IMR-90 (cell line): ENCODE results near the gene CYSRT1. TPM values are rescaled to one million over a fixed set of nuclear protein-coding genes. Genes with fewer than 3 reads are reported as not detected.

ENCODE experiments used
- ATAC-seq: fragments of 200-7000 bp; cut with Tn5 transposase; 2 replicates; pipeline ENCODE4 v1.9.1; 2020; ENCODE audit warnings: low read depth, mild to moderate bottlenecking, moderate library complexity
- BruUV-seq: library from RNA; stranded (reverse); fragments of 400-500 nt; replicated peaks from 2 replicates; lab custom pipeline; 2021; lab: Mats Ljungman, UMichigan
- CTCF ChIA-PET: fragments of 300-600 bp; formaldehyde crosslinking; extraction: SDS; loops from one replicate; lab custom pipeline; 2021; ENCODE audit warnings: antibody characterized with exemption; lab: Yijun Ruan, JAX
- POLR2A ChIA-PET: fragments of 300-600 bp; sonication (Branson Sonifier 250); formaldehyde crosslinking; loops from one replicate; lab custom pipeline; 2022; ENCODE audit warnings: antibody characterized with exemption; ENCODE audit not compliant: unreplicated experiment; lab: Charles Lee
- DNase-seq: peaks from one replicate; pipeline ENCODE4 v3.0.0; 2013
- H2AFZ ChIP-seq: replicated peaks from 2 replicates; pipeline ENCODE3; 2013; ENCODE audit warnings: low read length, mild to moderate bottlenecking; ENCODE audit not compliant: poor library complexity
- H2AK5ac ChIP-seq: 2 replicates; pipeline ENCODE4 v1.6.1; 2013; ENCODE audit warnings: low read depth, low read length, inconsistent platforms
- H2AK9ac ChIP-seq: replicated peaks from 2 replicates; pipeline ENCODE3; 2013; ENCODE audit warnings: mild to moderate bottlenecking, low read depth, low read length, moderate library complexity; ENCODE audit not compliant: poor library complexity
- H2BK120ac ChIP-seq: 2 replicates; pipeline ENCODE4 v1.6.1; 2013; ENCODE audit warnings: low read depth, low read length, inconsistent platforms
- H2BK15ac ChIP-seq: 3 replicates; pipeline ENCODE4 v1.6.1; 2013; ENCODE audit warnings: low read depth, low read length, inconsistent platforms
- H2BK20ac ChIP-seq: 2 replicates; pipeline ENCODE4 v1.6.1; 2013; ENCODE audit warnings: low read depth, mild to moderate bottlenecking, inconsistent platforms, low read length, moderate library complexity
- H2BK5ac ChIP-seq: 2 replicates; pipeline ENCODE4 v1.6.1; 2013; ENCODE audit warnings: mild to moderate bottlenecking, low read depth, low read length, inconsistent platforms; ENCODE audit not compliant: poor library complexity, severe bottlenecking
- H3K14ac ChIP-seq: replicated peaks from 2 replicates; pipeline ENCODE4 v1.6.1; 2013; ENCODE audit warnings: low read depth, low read length, inconsistent platforms
- H3K18ac ChIP-seq: 2 replicates; pipeline ENCODE4 v1.6.1; 2013; ENCODE audit warnings: low read depth, low read length, control low read depth
- H3K23ac ChIP-seq: 2 replicates; pipeline ENCODE4 v1.6.1; 2013; ENCODE audit warnings: low read depth, low read length, inconsistent platforms
- H3K27ac ChIP-seq: 2 replicates; pipeline ENCODE4 v1.5.1; 2013; ENCODE audit warnings: mild to moderate bottlenecking, control low read depth, low read length; ENCODE audit not compliant: insufficient read depth
- H3K27me3 ChIP-seq: 2 replicates; pipeline ENCODE4 v1.6.1; 2013; ENCODE audit warnings: low read length; ENCODE audit not compliant: control insufficient read depth, insufficient read depth
- H3K36me3 ChIP-seq: 2 replicates; pipeline ENCODE4 v1.6.1; 2013; ENCODE audit warnings: low read length, mixed read lengths; ENCODE audit not compliant: control insufficient read depth, insufficient read depth
- H3K4ac ChIP-seq: 2 replicates; pipeline ENCODE4 v1.6.1; 2013; ENCODE audit warnings: low read depth, low read length, inconsistent platforms
- H3K4me1 ChIP-seq: 2 replicates; pipeline ENCODE4 v1.6.1; 2013; ENCODE audit warnings: low read length, mixed read lengths; ENCODE audit not compliant: control insufficient read depth, insufficient read depth
- H3K4me2 ChIP-seq: 2 replicates; pipeline ENCODE4 v1.6.1; 2013; ENCODE audit warnings: low read depth, mild to moderate bottlenecking, control low read depth, low read length, moderate library complexity
- H3K4me3 ChIP-seq: 2 replicates; pipeline ENCODE4 v1.5.1; 2013; ENCODE audit warnings: low read depth, mild to moderate bottlenecking, control low read depth, low read length, moderate library complexity; ENCODE audit not compliant: insufficient read depth
- H3K56ac ChIP-seq: 2 replicates; pipeline ENCODE4 v1.6.1; 2013; ENCODE audit warnings: low read length, inconsistent platforms; ENCODE audit not compliant: insufficient read depth; ENCODE audit errors: extremely low read depth
- H3K79me1 ChIP-seq, 2 experiments: 2 replicates each; pipeline ENCODE4 v1.6.1; 2013; ENCODE audit warnings: low read length in 2 of 2, inconsistent platforms in 1 of 2, low read depth in 1 of 2
- H3K9ac ChIP-seq: 2 replicates; pipeline ENCODE4 v1.6.1; 2013; ENCODE audit warnings: low read depth, low read length, control low read depth
- H3K9me1 ChIP-seq: 2 replicates; pipeline ENCODE4 v1.6.1; 2013; ENCODE audit warnings: low read length, inconsistent platforms; ENCODE audit not compliant: insufficient read depth
- H3K9me3 ChIP-seq: 2 replicates; pipeline ENCODE4 v1.6.1; 2013; ENCODE audit warnings: low read length; ENCODE audit not compliant: control insufficient read depth, insufficient read depth
- H4K20me1 ChIP-seq: 2 replicates; pipeline ENCODE4 v1.6.1; 2013; ENCODE audit warnings: low read length, inconsistent platforms; ENCODE audit not compliant: insufficient read depth
- H4K5ac ChIP-seq: 2 replicates; pipeline ENCODE4 v1.6.1; 2013; ENCODE audit warnings: mild to moderate bottlenecking, low read depth, low read length, control low read depth
- H4K8ac ChIP-seq, 2 experiments: 2 replicates each; pipeline ENCODE4 v1.6.1; 2013; ENCODE audit warnings: low read depth in 2 of 2, low read length in 2 of 2, control low read depth in 1 of 2, inconsistent platforms in 1 of 2
- H4K91ac ChIP-seq: 2 replicates; pipeline ENCODE4 v1.6.1; 2013; ENCODE audit warnings: low read depth, low read length, inconsistent platforms; ENCODE audit not compliant: insufficient read depth
- BHLHE40 ChIP-seq: fragments of 150-350 bp; IDR thresholded peaks from 2 replicates; pipeline ENCODE4 v1.6.1; 2016; ENCODE audit warnings: mild to moderate bottlenecking, low read depth, low read length
- CEBPB ChIP-seq: IDR thresholded peaks from 2 replicates; pipeline ENCODE4 v1.6.1; 2012; ENCODE audit warnings: low read depth, low read length, improper control_type of control experiment
- CHD1 ChIP-seq: IDR thresholded peaks from 2 replicates; pipeline ENCODE4 v1.6.1; 2012; ENCODE audit warnings: low read depth, low read length, improper control_type of control experiment
- CTCF ChIP-seq: conservative IDR thresholded peaks from 2 replicates; pipeline ENCODE4 v1.5.1; 2012; ENCODE audit warnings: mild to moderate bottlenecking, low read depth, low read length, improper control_type of control experiment
- FOS ChIP-seq: fragments of 150-350 bp; IDR thresholded peaks from 2 replicates; pipeline ENCODE4 v1.6.1; 2016; ENCODE audit warnings: low read depth, low read length
- MAFK ChIP-seq: IDR thresholded peaks from 2 replicates; pipeline ENCODE4 v1.6.1; 2012; ENCODE audit warnings: low read depth, low read length, improper control_type of control experiment
- MAZ ChIP-seq: IDR thresholded peaks from 2 replicates; pipeline ENCODE4 v1.6.1; 2012; ENCODE audit warnings: low read depth, mild to moderate bottlenecking, low read length, improper control_type of control experiment, moderate library complexity, borderline replicate concordance
- MXI1 ChIP-seq: IDR thresholded peaks from 2 replicates; pipeline ENCODE4 v1.6.1; 2012; ENCODE audit warnings: low read depth, mild to moderate bottlenecking, low read length, moderate library complexity, borderline replicate concordance
- NFE2L2 ChIP-seq: fragments of 150-350 bp; IDR thresholded peaks from 2 replicates; pipeline ENCODE4 v1.6.1; 2016; ENCODE audit warnings: low read depth, mild to moderate bottlenecking, low read length
- POLR2A ChIP-seq: IDR thresholded peaks from 2 replicates; pipeline ENCODE4 v1.6.1; 2012; ENCODE audit warnings: mild to moderate bottlenecking, low read depth, low read length
- RAD21 ChIP-seq: IDR thresholded peaks from 2 replicates; pipeline ENCODE4 v1.6.1; 2012; ENCODE audit warnings: low read length, improper control_type of control experiment
- RCOR1 ChIP-seq: IDR thresholded peaks from 2 replicates; pipeline ENCODE4 v1.6.1; 2012; ENCODE audit warnings: mild to moderate bottlenecking, low read length, improper control_type of control experiment; ENCODE audit not compliant: insufficient replicate concordance
- RFX5 ChIP-seq: IDR thresholded peaks from 2 replicates; pipeline ENCODE4 v1.8.0; 2012; ENCODE audit warnings: low read depth, mild to moderate bottlenecking, low read length, moderate library complexity
- SMC3 ChIP-seq: fragments of 150-350 bp; IDR thresholded peaks from 2 replicates; pipeline ENCODE4 v1.6.1; 2016; ENCODE audit warnings: low read depth, mild to moderate bottlenecking, antibody characterized with exemption, low read length, moderate library complexity
- USF2 ChIP-seq: fragments of 150-350 bp; IDR thresholded peaks from 2 replicates; pipeline ENCODE4 v1.6.1; 2017; ENCODE audit warnings: mild to moderate bottlenecking, antibody characterized with exemption, low read length, low read depth
- WGBS, 2 experiments: methylation state at CpG; one replicate each; pipeline versions ENCODE4 v1.1.5 to v1.1.7; 2013; ENCODE audit warnings: missing lambda C conversion rate in 2 of 2; ENCODE audit not compliant: insufficient read length in 1 of 2; ENCODE audit errors: extremely low coverage in 2 of 2; 5-methylcytosine and 5-hydroxymethylcytosine counted together
- dilution Hi-C: fragments of 300-500 bp; cut with HindIII; formaldehyde crosslinking; loops from one replicate; pipeline ENCODE4 v1.14.3; 2018; ENCODE audit warnings: low sequenced_read_pairs; ENCODE audit not compliant: unreplicated experiment
- in situ Hi-C: fragments of 300-500 bp; cut with MboI; formaldehyde crosslinking; loops from 3 replicates; pipeline ENCODE4 v1.14.3; 2019; ENCODE audit warnings: low sequenced_read_pairs, inconsistent platforms, mixed read lengths
- intact Hi-C: fragments of 100-400 bp; cut with micrococcal nuclease; formaldehyde crosslinking; loops from 2 replicates; pipeline ENCODE4 v1.10.0; 2022
- polyA plus RNA-seq, 3 experiments: library from polyadenylated mRNA; depleted of rRNA; stranded (reverse); fragments of >200 nt; gene quantifications; 2 replicates each; pipeline ENCODE4 v1.2.3, GENCODE V29; 2012; ENCODE audit warnings: low replicate concordance in 1 of 3
- total RNA-seq: library from RNA; depleted of rRNA; stranded (reverse); fragments of >200 nt; gene quantifications from 2 replicates; pipeline ENCODE4 v1.2.3, GENCODE V29; 2012
- TF ChIP-seq, protein P1 (sequence below): fragments of 150-350 bp; IDR thresholded peaks from 2 replicates; pipeline ENCODE4 v1.6.1; 2016; ENCODE audit warnings: low read depth, mild to moderate bottlenecking, low read length, moderate library complexity, borderline replicate concordance

CYSRT1 gene
- total and polyA plus RNA-seq, 2 of the 4 experiments (the other 2 are of a cell fraction) = 0.18 to 0.84 TPM

DNA sequence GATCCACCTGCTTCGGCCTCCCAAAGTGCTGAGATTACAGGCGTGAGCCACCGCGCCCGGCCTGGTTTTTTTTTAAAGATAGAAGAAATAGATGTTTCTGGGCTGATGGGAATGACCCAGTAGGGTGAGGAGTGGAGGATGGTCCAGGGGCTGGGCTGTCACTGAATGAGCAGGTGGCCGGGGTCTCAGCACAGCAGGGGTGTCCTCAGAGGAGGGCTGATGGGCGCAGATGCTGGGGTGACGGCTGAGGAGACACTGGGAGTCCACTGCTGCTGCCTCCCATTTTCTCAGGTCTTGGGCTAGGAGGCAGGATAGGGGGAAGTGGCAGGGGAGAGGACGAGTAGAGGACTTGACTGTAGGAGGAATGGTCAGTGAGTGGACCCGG is 50.2 kb downstream of the CYSRT1 start:
- no peak for ATAC-seq
- H3K18ac ChIP-seq = no peak overlapping the region
- no peaks in the 10 kb centered on the region for H3K27me3 ChIP-seq
- intact Hi-C loops = no loop called here
- BruUV-seq = no TSS peak
- H2BK20ac ChIP-seq = no peak overlapping the region
- no peak overlapping the region for H3K4ac ChIP-seq
- H3K36me3 ChIP-seq = peaks cover 42% of the 10 kb centered on the region
- H3K4me1 ChIP-seq = peaks cover 16% of the 10 kb centered on the region
- no peaks in the 10 kb centered on the region; the same call in 1 of the 2 replicates for H3K9me1 ChIP-seq
- no peak overlapping the region for H2BK120ac ChIP-seq
- no peak overlapping the region for H4K8ac ChIP-seq
- no peak overlapping the region for H3K14ac ChIP-seq
- H3K4me2 ChIP-seq = no peak overlapping the region
- H3K27ac ChIP-seq = no peak overlapping the region
- H2AFZ ChIP-seq = no peak overlapping the region
- in situ Hi-C loops = no loop called here
- no peaks in the 10 kb centered on the region for H3K9me3 ChIP-seq
- no peak overlapping the region for H4K91ac ChIP-seq
- CTCF ChIA-PET = no interaction called here
- no peak overlapping the region for H3K9ac ChIP-seq
- dilution Hi-C loops = no loop called here
- H2AK9ac ChIP-seq = peak overlapping the region; percentile 81
- DNase-seq = no peak
- H4K20me1 ChIP-seq = peaks cover 24% of the 10 kb centered on the region
- TF ChIP-seq NFE2L2 = no peak
- TF ChIP-seq FOS = no peak
- no peak for TF ChIP-seq USF2
- no peak for TF ChIP-seq MAFK
- TF ChIP-seq, protein P1, sequence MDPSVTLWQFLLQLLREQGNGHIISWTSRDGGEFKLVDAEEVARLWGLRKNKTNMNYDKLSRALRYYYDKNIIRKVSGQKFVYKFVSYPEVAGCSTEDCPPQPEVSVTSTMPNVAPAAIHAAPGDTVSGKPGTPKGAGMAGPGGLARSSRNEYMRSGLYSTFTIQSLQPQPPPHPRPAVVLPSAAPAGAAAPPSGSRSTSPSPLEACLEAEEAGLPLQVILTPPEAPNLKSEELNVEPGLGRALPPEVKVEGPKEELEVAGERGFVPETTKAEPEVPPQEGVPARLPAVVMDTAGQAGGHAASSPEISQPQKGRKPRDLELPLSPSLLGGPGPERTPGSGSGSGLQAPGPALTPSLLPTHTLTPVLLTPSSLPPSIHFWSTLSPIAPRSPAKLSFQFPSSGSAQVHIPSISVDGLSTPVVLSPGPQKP = no peak
- no peak for TF ChIP-seq RAD21
- TF ChIP-seq MAZ = no peak
- TF ChIP-seq POLR2A = no peak
- no peak for TF ChIP-seq RCOR1
- no peak for TF ChIP-seq BHLHE40
- no peak for TF ChIP-seq CHD1
- no peak for TF ChIP-seq CEBPB
- no peak for TF ChIP-seq RFX5
- no peak for TF ChIP-seq CTCF
- no peak for TF ChIP-seq SMC3
- no peak for TF ChIP-seq MXI1
- POLR2A ChIA-PET = interaction anchor here (0.6 kb wide), 1 partner anchor 433 kb away, joined by 4 read pairs; the partner anchor contains the start of gene AJM1
- no peak overlapping the region for H3K56ac ChIP-seq
- H3K4me3 ChIP-seq = no peak overlapping the region
- H2BK15ac ChIP-seq = no peak overlapping the region
- peaks cover 3 to 64% of the 10 kb centered on the region in 2 experiments for H3K79me1 ChIP-seq
- no peak overlapping the region for H3K23ac ChIP-seq
- no peak overlapping the region for H4K5ac ChIP-seq
- no peak overlapping the region for H2BK5ac ChIP-seq
- no peak overlapping the region for H2AK5ac ChIP-seq
- WGBS, 2 experiments = 85% methylated on average over 5 of the region's 10 CpGs; no CpG with 5 or more reads in 1 of the 2 experiments
